ENCODE results near the gene CFAP69. TPM values are rescaled to one million over a fixed set of nuclear protein-coding genes. Genes with fewer than 3 reads are reported as not detected.

CFAP69 gene
- polyA plus RNA-seq, 1 donor from 2014 or later: 6.2 TPM

DNA sequence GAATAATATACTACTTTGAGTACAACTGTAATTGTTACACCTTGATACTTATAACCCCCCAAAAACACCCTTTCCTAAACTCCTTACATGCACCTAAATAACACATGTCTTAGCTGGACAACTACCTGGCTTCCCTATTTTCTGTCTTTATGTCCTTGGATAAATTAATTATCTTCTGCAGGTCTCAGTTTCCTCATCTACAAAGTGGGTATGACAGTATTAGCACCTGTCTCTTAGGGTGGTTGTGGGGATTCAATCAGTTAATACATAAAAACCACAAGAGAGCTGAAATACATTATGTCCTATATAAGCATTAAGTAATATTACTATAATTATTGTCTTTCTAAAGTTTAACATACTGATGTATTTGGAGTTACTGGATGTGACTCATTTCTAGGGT is 22.6 kb upstream of the CFAP69 start:
- no peak for TF ChIP-seq SMC3 (conservative IDR thresholded peaks at IDR 0.05; ENCODE audit: poor library complexity)
- TF ChIP-seq, protein P1, sequence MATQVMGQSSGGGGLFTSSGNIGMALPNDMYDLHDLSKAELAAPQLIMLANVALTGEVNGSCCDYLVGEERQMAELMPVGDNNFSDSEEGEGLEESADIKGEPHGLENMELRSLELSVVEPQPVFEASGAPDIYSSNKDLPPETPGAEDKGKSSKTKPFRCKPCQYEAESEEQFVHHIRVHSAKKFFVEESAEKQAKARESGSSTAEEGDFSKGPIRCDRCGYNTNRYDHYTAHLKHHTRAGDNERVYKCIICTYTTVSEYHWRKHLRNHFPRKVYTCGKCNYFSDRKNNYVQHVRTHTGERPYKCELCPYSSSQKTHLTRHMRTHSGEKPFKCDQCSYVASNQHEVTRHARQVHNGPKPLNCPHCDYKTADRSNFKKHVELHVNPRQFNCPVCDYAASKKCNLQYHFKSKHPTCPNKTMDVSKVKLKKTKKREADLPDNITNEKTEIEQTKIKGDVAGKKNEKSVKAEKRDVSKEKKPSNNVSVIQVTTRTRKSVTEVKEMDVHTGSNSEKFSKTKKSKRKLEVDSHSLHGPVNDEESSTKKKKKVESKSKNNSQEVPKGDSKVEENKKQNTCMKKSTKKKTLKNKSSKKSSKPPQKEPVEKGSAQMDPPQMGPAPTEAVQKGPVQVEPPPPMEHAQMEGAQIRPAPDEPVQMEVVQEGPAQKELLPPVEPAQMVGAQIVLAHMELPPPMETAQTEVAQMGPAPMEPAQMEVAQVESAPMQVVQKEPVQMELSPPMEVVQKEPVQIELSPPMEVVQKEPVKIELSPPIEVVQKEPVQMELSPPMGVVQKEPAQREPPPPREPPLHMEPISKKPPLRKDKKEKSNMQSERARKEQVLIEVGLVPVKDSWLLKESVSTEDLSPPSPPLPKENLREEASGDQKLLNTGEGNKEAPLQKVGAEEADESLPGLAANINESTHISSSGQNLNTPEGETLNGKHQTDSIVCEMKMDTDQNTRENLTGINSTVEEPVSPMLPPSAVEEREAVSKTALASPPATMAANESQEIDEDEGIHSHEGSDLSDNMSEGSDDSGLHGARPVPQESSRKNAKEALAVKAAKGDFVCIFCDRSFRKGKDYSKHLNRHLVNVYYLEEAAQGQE (IDR thresholded peaks at IDR 0.05; ENCODE audit: borderline replicate concordance): no peak
- TF ChIP-seq EP300 (conservative IDR thresholded peaks at IDR 0.05; ENCODE audit: poor library complexity, severe bottlenecking): no peak
- TF ChIP-seq EZH2 (IDR thresholded peaks at IDR 0.05; ENCODE audit: borderline replicate concordance, insufficient read depth, low read length, poor library complexity, severe bottlenecking): no peak
- TF ChIP-seq, protein P2, sequence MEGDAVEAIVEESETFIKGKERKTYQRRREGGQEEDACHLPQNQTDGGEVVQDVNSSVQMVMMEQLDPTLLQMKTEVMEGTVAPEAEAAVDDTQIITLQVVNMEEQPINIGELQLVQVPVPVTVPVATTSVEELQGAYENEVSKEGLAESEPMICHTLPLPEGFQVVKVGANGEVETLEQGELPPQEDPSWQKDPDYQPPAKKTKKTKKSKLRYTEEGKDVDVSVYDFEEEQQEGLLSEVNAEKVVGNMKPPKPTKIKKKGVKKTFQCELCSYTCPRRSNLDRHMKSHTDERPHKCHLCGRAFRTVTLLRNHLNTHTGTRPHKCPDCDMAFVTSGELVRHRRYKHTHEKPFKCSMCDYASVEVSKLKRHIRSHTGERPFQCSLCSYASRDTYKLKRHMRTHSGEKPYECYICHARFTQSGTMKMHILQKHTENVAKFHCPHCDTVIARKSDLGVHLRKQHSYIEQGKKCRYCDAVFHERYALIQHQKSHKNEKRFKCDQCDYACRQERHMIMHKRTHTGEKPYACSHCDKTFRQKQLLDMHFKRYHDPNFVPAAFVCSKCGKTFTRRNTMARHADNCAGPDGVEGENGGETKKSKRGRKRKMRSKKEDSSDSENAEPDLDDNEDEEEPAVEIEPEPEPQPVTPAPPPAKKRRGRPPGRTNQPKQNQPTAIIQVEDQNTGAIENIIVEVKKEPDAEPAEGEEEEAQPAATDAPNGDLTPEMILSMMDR (IDR thresholded peaks at IDR 0.05; ENCODE audit: poor library complexity, severe bottlenecking): no peak
- TF ChIP-seq POLR2AphosphoS5 (IDR thresholded peaks at IDR 0.05): no peak
- no peak for TF ChIP-seq MXI1 (conservative IDR thresholded peaks at IDR 0.05; ENCODE audit: poor library complexity, severe bottlenecking)
- TF ChIP-seq RAD21 (conservative IDR thresholded peaks at IDR 0.05): no peak
- no peak for TF ChIP-seq TAF1 (IDR thresholded peaks at IDR 0.05; ENCODE audit: low read depth)
- H3K79me2 ChIP-seq (replicated peaks; ENCODE audit: insufficient read depth, low read length): no peaks in the 10 kb centered on the region
- no peak overlapping the region for H3K9ac ChIP-seq (ENCODE audit: low read length)
- H3K9me3 ChIP-seq (ENCODE audit: low read length): no peaks in the 10 kb centered on the region
- no peaks in the 10 kb centered on the region for H3K36me3 ChIP-seq (ENCODE audit: insufficient read depth, low read length)
- H3K4me3 ChIP-seq (ENCODE audit: low read length): no peak overlapping the region
- H3F3A ChIP-seq (ENCODE audit: insufficient read depth, low read length, poor library complexity, severe bottlenecking): no peaks in the 10 kb centered on the region
- H3K27ac ChIP-seq (ENCODE audit: low read length): no peak overlapping the region
- no peaks in the 10 kb centered on the region for H4K20me1 ChIP-seq (ENCODE audit: insufficient read depth)
- H3K4me2 ChIP-seq (ENCODE audit: low read length): no peak overlapping the region
- no peak overlapping the region for H2AFZ ChIP-seq (ENCODE audit: low read depth, low read length)
- no peaks in the 10 kb centered on the region for H3K9me2 ChIP-seq (ENCODE audit: insufficient read depth, low read length)
- H3K27me3 ChIP-seq (ENCODE audit: insufficient read depth, low read depth, low read length): no peaks in the 10 kb centered on the region

DNA sequence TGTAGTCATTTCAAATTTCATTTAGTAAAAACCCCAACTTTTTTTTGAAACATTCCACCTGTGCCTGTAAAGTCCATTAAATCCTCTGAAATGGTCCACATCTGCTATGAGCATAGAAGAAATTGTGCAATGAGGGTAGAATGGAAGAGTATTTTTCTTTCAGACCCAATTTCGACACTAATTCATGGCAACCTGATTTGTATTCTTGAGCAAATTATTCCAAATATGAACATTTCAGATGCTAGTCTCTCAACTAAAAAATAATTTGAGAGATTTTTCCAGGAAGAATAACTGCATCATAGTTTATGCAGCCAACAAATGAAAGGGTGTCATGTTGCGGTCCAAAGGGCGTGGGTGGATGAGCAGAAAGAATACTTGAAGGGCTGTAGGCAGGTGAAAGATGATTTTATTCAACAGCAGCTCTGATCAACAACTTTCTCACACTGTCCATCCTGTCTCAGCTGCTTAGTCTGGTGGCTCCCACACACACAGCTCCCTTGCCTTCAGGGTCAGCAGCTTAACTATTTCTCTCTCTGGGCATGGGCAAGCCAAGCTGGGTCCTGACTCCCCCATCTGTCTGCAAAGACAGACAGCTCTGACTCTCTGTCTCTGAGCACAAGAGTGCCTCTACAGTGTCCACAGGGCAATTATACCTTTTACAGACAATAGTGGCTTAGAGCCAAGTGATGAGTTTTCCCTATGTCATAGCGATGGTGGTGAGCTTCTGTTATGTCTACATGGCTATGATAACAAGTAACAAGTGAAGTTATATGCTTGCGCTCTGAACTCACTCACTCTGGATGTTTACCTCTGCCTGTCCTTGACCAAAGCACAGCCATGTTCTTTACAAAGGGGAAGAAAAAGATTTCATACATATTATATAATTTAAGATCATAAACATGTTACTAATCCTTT is 21.9 kb upstream of the CFAP69 start:
- Histone ChIP-seq H3K27ac (ENCODE audit: low read length) (no peak overlapping the region), H3K27me3 (ENCODE audit: insufficient read depth, low read depth, low read length) (no peaks in the 10 kb centered on the region), H3F3A (ENCODE audit: insufficient read depth, low read length, poor library complexity, severe bottlenecking) (no peaks in the 10 kb centered on the region), H3K4me3 (ENCODE audit: low read length) (no peak overlapping the region), H3K4me2 (ENCODE audit: low read length) (no peak overlapping the region), H3K36me3 (ENCODE audit: insufficient read depth, low read length) (no peaks in the 10 kb centered on the region), H3K9me3 (ENCODE audit: low read length) (no peaks in the 10 kb centered on the region), H2AFZ (ENCODE audit: low read depth, low read length) (no peak overlapping the region), H3K9ac (ENCODE audit: low read length) (no peak overlapping the region), H4K20me1 (ENCODE audit: insufficient read depth) (no peaks in the 10 kb centered on the region), H3K9me2 (ENCODE audit: insufficient read depth, low read length) (no peaks in the 10 kb centered on the region), H3K79me2 (replicated peaks; ENCODE audit: insufficient read depth, low read length) (no peaks in the 10 kb centered on the region)
- TF ChIP-seq, protein P2 (IDR thresholded peaks at IDR 0.05; ENCODE audit: poor library complexity, severe bottlenecking): no peak
- TF ChIP-seq MXI1 (conservative IDR thresholded peaks at IDR 0.05; ENCODE audit: poor library complexity, severe bottlenecking) (no peak), TAF1 (IDR thresholded peaks at IDR 0.05; ENCODE audit: low read depth) (no peak), RAD21 (conservative IDR thresholded peaks at IDR 0.05) (no peak), EP300 (conservative IDR thresholded peaks at IDR 0.05; ENCODE audit: poor library complexity, severe bottlenecking) (no peak), EZH2 (IDR thresholded peaks at IDR 0.05; ENCODE audit: borderline replicate concordance, insufficient read depth, low read length, poor library complexity, severe bottlenecking) (no peak), SMC3 (conservative IDR thresholded peaks at IDR 0.05; ENCODE audit: poor library complexity) (no peak), POLR2AphosphoS5 (IDR thresholded peaks at IDR 0.05) (no peak)
- TF ChIP-seq, protein P1 (IDR thresholded peaks at IDR 0.05; ENCODE audit: borderline replicate concordance): no peak
